RWPE1 (cell line): Measurements from ENCODE around the gene SPATA13.

Experiments
- CTCF ChIA-PET: fragments of 350-600 bp; sonication (Branson Sonifier 250); formaldehyde crosslinking; extraction: SDS; loops from one replicate; lab custom pipeline; 2021; lab: Yijun Ruan, JAX
- POLR2A ChIA-PET: fragments of 400-600 bp; formaldehyde crosslinking; extraction: SDS; loops from one replicate; lab custom pipeline; 2020; ENCODE audit warnings: antibody characterized with exemption; ENCODE audit not compliant: low non-redundant PET; lab: Yijun Ruan, JAX
- DNase-seq: peaks from one replicate; pipeline ENCODE4 v3.0.0; 2012; ENCODE audit warnings: low spot score
- H3K27ac ChIP-seq: fragments of 450-650 bp; 2 replicates; pipeline ENCODE4 v1.5.1; 2017
- CTCF ChIP-seq: fragments of 450-650 bp; conservative IDR thresholded peaks from 2 replicates; pipeline ENCODE4 v1.5.1; 2017; ENCODE audit warnings: low read depth, mild to moderate bottlenecking

The SPATA13 gene

GRCh38 chr13:24225062-24225461 lies 64.5 kb downstream of the SPATA13 start:
- POLR2A ChIA-PET: no interaction called here
- DNase-seq: no peak
- H3K27ac ChIP-seq: no peak overlapping the region
- TF ChIP-seq CTCF: no peak
- CTCF ChIA-PET: interaction anchor here (0.6 kb wide), 2 partner anchors 192 to 354 kb away, joined by 3 to 4 read pairs; no protein-coding TSS in a partner anchor

- ChIA-PET POLR2A (no interaction called here), CTCF (interaction anchor here (0.5 to 0.6 kb wide), 2 partner anchors 10 to 192 kb away, joined by 3 read pairs; no protein-coding TSS in a partner anchor)
- no peak for TF ChIP-seq CTCF
- no peak for DNase-seq
- H3K27ac ChIP-seq: no peak overlapping the region
These were observed 65.4 kb downstream of the SPATA13 start for GRCh38 chr13:24225930-24226329.

- TF ChIP-seq CTCF: no peak
- ChIA-PET POLR2A (no interaction called here), CTCF (no interaction called here)
- no peak for DNase-seq
- no peak overlapping the region for H3K27ac ChIP-seq
These were observed 66.2 kb downstream of the SPATA13 start for GRCh38 chr13:24226762-24227161.

GRCh38 chr13:24228852-24229458 lies 68.4 kb downstream of the SPATA13 start:
- ChIA-PET POLR2A (no interaction called here), CTCF (interaction anchor here (0.6 to 1.7 kb wide), 13 partner anchors 10 to 329 kb away, joined by 3 to 16 read pairs (median 4); no protein-coding TSS in a partner anchor)
- H3K27ac ChIP-seq: no peak overlapping the region
- peak; percentile 48 for DNase-seq
- TF ChIP-seq CTCF: peak; percentile 88

GRCh38 chr13:24230428-24231072 lies 70.0 kb downstream of the SPATA13 start:
- POLR2A ChIA-PET: no interaction called here

More at GRCh38 chr13:24230428-24231072, 70.0 kb downstream of the SPATA13 start:
- H3K27ac ChIP-seq: no peak overlapping the region
- no peak for DNase-seq
- CTCF ChIA-PET: interaction anchor here (0.5 to 0.8 kb wide), 3 partner anchors 11 to 170 kb away, joined by 3 read pairs; no protein-coding TSS in a partner anchor
- TF ChIP-seq CTCF: no peak
